HG02571 (cell line): ENCODE data around the gene ZFYVE1.
"Not testable (repeated sequence)": the region's sequence is repeated elsewhere in the genome, so short reads cannot be mapped to it uniquely, and the experiment has no call there.

Experiments used
- ATAC-seq: cut with Tn5 transposase; IDR thresholded peaks from one replicate; pipeline ENCODE4 v1.9.1; 2021; ENCODE audit warnings: mild to moderate bottlenecking, moderate library complexity; ENCODE audit not compliant: unreplicated experiment

The ZFYVE1 gene

DNA sequence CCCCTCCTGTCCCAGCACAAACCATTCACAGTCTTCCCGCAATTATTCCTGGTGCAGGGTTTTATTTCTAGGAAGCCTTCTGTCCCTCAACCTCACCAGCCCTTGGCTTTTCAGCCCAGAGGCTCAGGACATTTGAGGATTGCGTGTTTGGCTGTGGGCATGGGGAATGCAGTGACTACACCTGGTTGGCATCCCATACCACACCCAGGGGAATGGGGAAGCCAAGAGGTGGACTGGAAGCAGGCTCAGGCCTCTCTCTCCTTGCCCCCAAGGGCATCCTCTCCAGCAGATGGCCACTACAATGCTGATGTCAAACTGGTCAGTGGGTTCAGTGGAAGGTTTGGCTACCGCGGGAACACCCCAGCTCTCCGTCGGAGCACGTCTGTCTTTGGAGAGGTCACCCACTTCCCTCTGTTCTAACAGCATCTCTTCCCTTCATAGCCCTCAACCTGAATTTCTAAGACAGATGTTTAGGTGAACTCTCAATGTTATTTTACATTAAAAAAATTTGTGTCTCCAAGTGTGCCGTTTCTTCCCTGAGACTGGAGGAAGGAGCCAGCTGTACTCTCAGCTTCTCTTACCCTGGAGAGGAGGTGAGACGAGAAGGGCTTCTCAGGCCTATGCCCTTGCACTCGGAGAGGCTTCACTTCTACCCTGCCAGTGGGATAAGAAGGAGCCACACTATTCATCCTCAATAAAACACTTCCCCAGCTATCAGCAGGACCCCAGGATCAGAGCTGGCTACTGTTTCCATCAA lies 65.1 kb downstream of the ZFYVE1 start:
- ATAC-seq, result no peak

GRCh38 chr14:72961016-72961415 lies 65.9 kb downstream of the ZFYVE1 start:
- ATAC-seq, result not testable (repeated sequence)

DNA sequence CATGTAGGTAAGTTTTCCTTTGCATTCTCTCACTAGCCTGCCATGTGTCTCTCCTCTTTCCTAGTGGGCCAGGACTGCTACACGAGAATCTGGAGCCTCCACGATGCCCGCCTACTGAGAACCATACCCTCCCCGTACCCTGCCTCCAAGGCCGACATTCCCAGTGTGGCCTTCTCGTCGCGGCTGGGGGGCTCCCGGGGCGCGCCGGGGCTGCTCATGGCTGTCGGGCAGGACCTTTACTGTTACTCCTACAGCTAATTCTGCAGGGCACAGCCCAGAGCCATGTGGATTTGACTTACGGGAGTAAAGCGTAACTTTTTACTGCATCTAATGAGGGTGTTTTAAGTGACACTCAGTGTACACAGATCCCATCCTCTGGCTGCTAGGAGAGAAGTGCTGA lies 68.4 kb downstream of the ZFYVE1 start:
- ATAC-seq, result no peak

DNA sequence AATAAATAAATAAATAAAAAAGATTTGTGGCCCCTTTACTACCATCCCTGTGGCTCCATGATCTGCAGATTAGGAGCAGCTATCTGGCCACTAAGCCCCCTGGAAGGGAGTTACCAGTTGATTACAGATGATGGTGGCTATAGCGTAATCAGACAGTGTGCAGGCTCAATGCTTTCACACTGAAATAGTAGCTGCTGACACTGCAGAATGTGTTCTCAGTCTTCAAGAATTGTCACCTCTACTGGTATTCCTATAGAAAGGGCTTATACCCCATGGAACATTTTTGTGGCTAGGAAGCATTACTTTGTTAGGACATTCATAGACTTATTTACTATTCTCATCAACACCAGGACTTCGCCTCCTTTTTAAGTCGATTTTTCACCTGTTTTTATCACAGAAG lies 69.7 kb downstream of the ZFYVE1 start:
- no peak for ATAC-seq

DNA sequence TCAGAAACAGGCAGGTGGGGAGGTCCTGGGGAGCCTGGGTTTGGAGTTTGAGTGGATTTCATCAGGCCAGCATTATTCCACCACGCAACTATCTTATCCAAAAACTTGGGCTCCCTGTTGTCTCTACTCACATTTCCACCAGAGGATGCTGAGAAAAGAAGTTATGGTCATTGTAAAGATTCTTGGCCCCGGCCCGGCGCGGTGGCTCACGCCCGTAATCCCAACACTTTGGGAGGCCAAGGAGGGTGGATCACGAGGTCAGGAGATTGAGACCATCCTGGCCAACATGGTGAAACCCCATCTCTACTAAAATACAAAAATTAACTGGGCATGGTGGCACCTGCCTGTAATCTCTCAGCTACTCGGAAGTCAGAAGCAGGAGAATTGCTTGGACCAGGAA lies 70.2 kb downstream of the ZFYVE1 start:
- ATAC-seq, result not testable (repeated sequence)

GRCh38 chr14:72952171-72952570 lies 74.7 kb downstream of the ZFYVE1 start:
- no peak for ATAC-seq

DNA sequence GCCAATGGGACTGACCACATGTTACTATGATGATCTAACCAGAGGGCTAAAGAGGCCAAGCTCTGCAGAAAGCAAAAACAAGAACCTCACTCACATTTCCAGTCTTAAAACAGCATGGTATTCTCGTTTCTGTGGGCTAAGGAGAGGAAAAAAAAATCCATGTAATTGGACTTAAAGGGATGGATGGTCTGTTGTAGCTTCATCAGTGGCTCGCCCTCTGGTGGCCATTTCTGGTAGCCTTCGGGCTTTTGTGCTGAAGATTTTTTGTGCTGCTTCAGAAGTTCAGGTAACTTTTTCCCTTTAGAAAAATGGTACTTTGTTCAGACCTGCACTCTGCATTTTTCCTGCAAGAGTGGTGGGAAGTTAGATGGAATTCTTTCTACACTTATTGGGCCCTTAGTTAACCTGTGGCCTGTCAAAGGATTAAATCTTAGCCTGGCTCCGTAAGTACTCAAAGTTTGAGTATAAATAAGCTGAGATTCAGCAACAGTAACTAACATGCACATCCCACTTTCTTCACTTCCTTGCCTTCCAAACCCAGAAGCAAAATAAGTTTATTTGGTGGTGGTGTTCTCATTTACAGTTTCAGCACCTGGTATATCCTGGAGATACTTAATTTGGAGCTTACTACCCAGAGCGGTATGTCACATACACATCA lies 78.3 kb downstream of the ZFYVE1 start:
- no peak for ATAC-seq

- ATAC-seq, result no peak
These were observed 79.3 kb downstream of the ZFYVE1 start for GRCh38 chr14:72947366-72948160.

DNA sequence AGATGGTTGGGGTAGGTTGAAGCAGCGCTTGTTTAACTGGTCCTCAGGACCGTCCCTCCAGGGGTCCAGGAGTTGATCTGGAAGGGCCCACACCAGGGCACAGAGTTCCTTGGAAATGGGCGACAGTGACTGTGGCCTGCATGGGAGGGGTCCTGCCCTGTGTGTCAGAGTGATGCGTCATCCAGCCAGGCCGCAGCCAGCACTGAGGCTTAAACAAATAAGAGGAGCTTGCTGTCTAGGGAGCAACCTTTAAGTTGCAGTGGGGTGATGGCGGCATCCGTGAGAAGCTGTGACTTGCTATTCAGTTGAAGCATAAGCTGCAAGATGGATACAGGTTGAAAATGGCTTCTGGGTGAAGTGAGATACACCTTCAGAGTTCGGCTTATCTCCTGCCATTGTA lies 80.4 kb downstream of the ZFYVE1 start:
- no peak for ATAC-seq

DNA sequence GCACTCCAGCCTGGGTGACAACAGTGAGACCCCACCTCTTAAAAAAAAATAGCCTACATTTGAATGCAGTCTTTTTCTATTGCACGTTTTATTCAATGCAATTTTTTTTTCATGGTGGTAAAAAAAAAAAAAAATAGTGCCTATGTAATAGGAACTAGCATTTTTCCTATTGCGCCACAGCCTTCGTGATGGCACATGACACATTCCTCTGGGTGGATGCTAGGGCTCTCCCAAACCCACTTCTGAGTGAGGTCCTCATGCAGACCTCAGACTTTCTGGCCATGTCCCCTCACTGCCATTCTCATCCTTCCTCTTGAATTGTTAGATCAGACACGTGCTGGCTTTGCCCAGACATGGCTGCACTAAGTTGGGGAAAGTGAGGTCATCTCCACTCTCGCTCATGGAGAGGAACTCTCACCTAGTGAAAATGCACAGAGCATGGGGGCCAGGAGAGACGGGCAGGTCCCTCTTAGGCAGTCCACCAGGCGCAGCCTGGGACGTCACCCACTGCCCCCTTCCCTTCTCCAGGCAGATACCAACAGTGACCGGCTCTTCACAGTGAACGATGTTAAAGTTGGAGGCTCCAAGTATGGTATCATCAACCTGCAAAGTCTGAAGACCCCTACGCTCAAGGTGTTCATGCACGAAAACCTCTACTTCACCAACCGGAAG lies 81.4 kb downstream of the ZFYVE1 start:
- ATAC-seq, result no peak

GRCh38 chr14:72943876-72944430 lies 83.0 kb downstream of the ZFYVE1 start:
- ATAC-seq, result no peak

DNA sequence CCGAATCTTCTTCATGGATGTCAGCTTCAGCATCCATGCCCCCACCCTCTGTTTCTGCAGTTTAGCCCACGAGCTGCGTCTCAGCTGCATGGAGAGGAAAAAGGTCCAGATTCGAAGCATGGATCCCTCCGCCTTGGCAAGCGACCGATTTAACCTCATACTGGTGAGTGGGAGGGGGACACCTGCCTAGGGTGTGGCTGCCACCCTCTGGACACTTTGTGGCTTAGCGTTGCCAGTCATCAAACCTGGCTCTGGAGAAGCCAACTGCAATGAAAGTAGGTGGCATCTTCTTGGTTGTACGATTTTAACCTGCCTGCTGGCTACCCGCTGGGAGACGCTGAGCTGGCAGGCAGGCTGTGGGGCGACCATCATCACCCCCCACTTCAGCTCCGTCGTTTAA lies 84.0 kb downstream of the ZFYVE1 start:
- ATAC-seq, result no peak

- no peak for ATAC-seq
These were observed 85.5 kb downstream of the ZFYVE1 start for GRCh38 chr14:72941286-72941985.

DNA sequence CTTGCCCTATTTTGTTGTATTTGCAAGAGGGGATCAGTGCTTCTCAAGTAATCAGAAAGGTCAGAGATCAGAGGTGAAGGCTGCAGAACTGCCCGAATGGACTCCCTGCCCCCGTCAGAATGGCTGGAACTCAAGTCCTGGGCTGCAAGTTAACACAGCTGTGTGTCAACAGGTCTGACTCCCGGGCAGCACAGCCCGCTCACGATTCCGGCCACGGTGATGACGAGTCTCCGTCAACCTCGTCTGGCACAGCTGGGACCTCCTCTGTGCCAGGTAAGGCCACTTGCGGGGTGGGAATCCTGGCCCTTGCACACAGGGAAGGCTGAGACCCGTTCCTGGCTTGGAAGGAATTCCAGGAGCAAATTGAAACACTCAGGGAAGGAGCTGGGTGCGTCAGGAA lies 87.3 kb downstream of the ZFYVE1 start:
- ATAC-seq, result no peak

- no peak for ATAC-seq
These were observed 94.0 kb downstream of the ZFYVE1 start for GRCh38 chr14:72932893-72933292.

DNA sequence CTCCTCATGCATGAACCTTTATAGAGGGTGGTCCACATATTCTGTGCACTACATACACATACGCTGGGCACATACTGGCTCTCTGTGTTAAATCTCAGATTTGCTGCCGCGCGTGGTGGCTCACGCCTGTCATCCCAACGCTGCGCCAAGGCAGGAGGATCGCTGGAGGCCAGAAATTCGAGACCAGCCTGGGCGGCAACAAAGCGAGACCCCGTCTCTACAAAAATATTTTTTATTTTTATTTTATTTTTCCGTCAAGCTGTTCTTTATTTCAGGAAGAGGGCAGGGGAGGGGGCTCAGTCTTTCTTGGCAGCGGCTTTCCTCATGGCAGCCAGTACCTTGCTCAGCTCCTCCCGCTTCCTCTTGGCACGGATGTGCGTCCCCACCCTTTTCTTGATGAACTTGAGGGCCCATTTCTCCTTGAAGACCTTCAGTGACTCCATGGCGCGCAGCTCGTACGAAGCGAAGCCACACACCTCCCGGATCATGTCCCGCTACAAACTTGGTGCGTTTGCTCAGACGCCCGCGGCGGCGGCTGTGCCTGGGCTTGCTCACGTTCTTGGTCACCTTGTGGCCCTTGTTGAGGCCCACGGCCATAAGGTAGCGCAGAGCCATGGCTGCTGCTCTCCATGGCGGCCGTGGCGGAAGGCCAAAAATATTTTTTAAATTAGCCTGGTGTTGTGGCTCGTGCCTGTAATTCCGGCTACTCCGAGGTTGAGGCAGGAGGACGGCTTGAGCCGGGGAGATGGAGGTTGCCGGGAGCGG lies 97.4 kb downstream of the ZFYVE1 start:
- ATAC-seq, result no peak

GRCh38 chr14:72928872-72929271 lies 98.0 kb downstream of the ZFYVE1 start:
- no peak for ATAC-seq

DNA sequence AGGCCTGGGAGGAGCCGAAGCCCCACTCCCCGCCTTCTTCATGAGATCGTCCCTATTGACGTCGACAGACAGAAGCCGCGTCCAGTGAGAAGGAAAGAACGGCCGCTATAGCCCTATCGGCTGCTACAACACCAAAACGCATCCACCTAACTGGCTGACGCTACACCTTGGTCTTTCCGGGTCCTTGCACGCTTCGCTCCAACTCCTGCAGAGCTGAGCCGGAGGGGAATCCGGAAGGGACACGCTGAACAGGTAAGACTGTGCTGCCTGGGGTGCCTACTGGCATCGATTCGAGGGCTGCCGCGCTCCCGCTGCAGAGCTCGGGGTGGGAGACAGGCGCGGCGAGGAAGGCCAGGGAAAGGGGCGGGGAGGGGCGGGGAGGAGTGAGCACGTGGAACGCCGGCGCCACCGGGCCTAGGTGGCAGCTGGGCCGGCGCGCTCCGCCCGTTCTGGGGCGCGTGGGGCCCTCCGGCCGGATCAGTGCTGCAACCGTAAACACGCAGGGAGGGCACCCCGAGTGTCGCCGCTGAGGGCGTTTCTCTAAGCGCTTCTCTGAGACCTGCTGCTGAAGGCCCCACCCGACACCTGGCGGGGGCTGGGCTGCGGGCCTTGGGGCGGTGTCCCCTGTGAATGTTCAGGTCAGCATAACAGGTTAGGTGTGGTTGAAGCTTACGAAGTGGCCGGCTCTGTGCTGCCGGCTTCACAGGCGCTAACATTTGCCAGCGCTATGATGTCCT lies 100.4 kb downstream of the ZFYVE1 start, which contains the start of gene DCAF4:
DCAF4 (plus strand) TSS at position 173 of the 737 bp plus-strand sequence. CDS start 11,515 bp downstream, outside the sequence.
- ATAC-seq, result peak; percentile 93

DNA sequence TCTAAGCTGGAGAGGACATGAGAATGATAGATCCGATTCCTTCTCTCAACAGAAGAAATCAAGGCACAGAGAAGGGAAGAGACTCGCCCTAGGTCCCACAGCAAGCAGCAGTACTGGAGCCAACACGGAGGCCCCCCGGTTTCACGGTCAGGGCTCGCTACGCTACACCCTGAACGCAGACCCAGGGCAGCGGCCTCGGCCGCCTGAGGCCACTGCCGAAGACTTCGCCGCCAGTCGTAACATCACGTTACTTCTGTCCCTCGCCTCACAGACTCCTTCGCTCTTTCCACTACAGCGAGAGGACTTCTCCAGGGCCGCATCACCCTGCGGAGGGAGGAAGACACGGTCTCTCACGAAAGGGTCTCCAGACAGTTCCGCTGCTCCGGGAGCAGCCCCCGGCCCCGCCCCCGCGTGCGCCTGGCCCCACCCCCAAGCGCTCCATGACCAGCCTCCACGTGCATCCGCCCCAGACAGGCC lies 101.1 kb downstream of the ZFYVE1 start:
- peak; percentile 8 for ATAC-seq
